Kidney (tissue), 14 donors: ENCODE data around the gene SDHC. TPM values are rescaled to one million over a fixed set of nuclear protein-coding genes. Genes with fewer than 3 reads are reported as not detected.

Experiments used
- DNase-seq, 5 donors: peaks; one replicate each; pipeline ENCODE4 v3.0.0-alpha.2; 2013 to 2020
- FAIRE-seq: peaks from 2 replicates; lab custom pipeline; 2012; peaks lifted over from hg19 to GRCh38; lab: Jason Lieb, UNC
- H3K27ac ChIP-seq, 2 donors: one replicate each; pipeline ENCODE4 v1.7.0; 2013; ENCODE audit warnings: low read depth in 2 of 2, low read length in 2 of 2, inconsistent platforms in 1 of 2
- H3K27me3 ChIP-seq: one replicate; pipeline ENCODE4 v1.7.1; 2013; ENCODE audit warnings: low read length, inconsistent platforms; ENCODE audit not compliant: control insufficient read depth, insufficient read depth
- H3K36me3 ChIP-seq, 3 donors: one replicate each; pipeline versions ENCODE4 v1.7.0 to v1.7.1; 2013; ENCODE audit warnings: low read length in 3 of 3, control low read depth in 1 of 3, inconsistent platforms in 1 of 3; ENCODE audit not compliant: insufficient read depth in 3 of 3, control insufficient read depth in 2 of 3
- H3K4me1 ChIP-seq, 3 donors: one replicate each; pipeline versions ENCODE4 v1.7.0 to v1.7.1; 2013; ENCODE audit warnings: low read length in 3 of 3, inconsistent platforms in 1 of 3, low read depth in 1 of 3; ENCODE audit not compliant: control insufficient read depth in 2 of 3, insufficient read depth in 2 of 3
- H3K4me3 ChIP-seq, 3 donors: one replicate each; pipeline versions ENCODE4 v1.7.0 to v1.8.1; 2013; ENCODE audit warnings: low read length in 3 of 3, control low read depth in 1 of 3, inconsistent platforms in 1 of 3
- H3K9ac ChIP-seq, 3 donors: one replicate each; pipeline versions ENCODE4 v1.7.0 to v1.7.1; 2013; ENCODE audit warnings: low read length in 3 of 3, control low read depth in 1 of 3, inconsistent platforms in 1 of 3
- H3K9me3 ChIP-seq, 3 donors: one replicate each; pipeline versions ENCODE4 v1.7.0 to v1.7.1; 2013; ENCODE audit warnings: low read length in 3 of 3, control low read depth in 1 of 3, inconsistent platforms in 1 of 3; ENCODE audit not compliant: control insufficient read depth in 2 of 3, insufficient read depth in 1 of 3
- intact Hi-C: fragments of 100-400 bp; cut with DNase I; formaldehyde crosslinking; loops from one replicate; pipeline ENCODE4 v1.11.1; 2022
- polyA plus RNA-seq: library from polyadenylated mRNA; stranded (reverse); fragments of 350-450 nt; fragmentation: Illumina TruSeq; extraction: RNeasy Lipid Tissue Mini Kit (QIAGEN cat#74804); gene quantifications from one replicate; pipeline ENCODE4 v1.2.3, GENCODE V29; 2014; ENCODE audit warnings: low read depth, low replicate concordance; ENCODE audit not compliant: insufficient read depth
- total RNA-seq: library from RNA; stranded (reverse); fragmentation: NEBNext Ultra II Directional; extraction: Animal tissue kit (Norgen Biotek cat#: 25700); gene quantifications from one replicate; pipeline ENCODE4 v1.2.1, GENCODE V29; 2021
- TF ChIP-seq, protein P1 (sequence below): IDR thresholded peaks from 3 replicates; pipeline ENCODE4 v1.5.1; 2012; ENCODE audit warnings: mild to moderate bottlenecking, moderate library complexity, borderline replicate concordance; ENCODE audit not compliant: insufficient read depth; ENCODE audit errors: extremely low read depth
- donor health status: control.
- donor health status: control.
- donor health status: control.
- donor health status: control.
- donor health status: control.
- donor health status: DM: yes; HTN: yes; CAD: no.
- donor health status: Normal renal cell carcinoma (clear cell type).

The SDHC gene
- total and polyA plus RNA-seq, 2 donors from 2014 or later: 209 to 390 TPM

DNA sequence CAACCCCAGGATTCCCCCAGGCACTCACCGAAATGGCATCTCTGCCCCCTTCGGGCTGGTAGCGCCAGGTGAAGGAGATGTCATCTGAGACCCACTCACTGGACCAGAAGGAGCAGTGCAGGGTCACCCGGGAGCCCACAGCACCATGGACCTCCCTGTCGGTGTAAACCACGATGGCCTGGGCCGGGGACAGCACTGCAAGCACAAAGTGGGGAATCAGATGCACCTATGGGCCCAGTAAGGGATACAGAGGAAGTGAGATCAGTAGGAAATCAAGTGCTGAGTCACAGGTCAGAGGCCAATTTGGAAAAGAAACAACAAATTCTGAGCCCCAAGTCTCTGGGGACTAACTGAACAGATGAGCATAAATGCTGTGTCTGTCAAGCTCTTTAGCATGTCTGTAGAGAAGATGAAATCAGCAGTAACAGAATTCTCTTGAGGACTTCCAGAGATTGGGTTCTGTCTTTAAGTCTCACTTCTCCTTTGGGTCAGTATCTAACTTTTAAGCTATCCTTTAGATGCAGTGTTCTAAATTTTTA lies 6.9 kb upstream of the SDHC start:
- H3K36me3 ChIP-seq: no peaks in the 10 kb centered on the region
- TF ChIP-seq, protein P1, sequence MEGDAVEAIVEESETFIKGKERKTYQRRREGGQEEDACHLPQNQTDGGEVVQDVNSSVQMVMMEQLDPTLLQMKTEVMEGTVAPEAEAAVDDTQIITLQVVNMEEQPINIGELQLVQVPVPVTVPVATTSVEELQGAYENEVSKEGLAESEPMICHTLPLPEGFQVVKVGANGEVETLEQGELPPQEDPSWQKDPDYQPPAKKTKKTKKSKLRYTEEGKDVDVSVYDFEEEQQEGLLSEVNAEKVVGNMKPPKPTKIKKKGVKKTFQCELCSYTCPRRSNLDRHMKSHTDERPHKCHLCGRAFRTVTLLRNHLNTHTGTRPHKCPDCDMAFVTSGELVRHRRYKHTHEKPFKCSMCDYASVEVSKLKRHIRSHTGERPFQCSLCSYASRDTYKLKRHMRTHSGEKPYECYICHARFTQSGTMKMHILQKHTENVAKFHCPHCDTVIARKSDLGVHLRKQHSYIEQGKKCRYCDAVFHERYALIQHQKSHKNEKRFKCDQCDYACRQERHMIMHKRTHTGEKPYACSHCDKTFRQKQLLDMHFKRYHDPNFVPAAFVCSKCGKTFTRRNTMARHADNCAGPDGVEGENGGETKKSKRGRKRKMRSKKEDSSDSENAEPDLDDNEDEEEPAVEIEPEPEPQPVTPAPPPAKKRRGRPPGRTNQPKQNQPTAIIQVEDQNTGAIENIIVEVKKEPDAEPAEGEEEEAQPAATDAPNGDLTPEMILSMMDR: no peak
- peaks cover 0 to 5% (median 0%) of the 10 kb centered on the region in 3 donors for H3K4me1 ChIP-seq
- H3K4me3 ChIP-seq: no peak overlapping the region
- peak in 1 of 5 donors; percentile 51 for DNase-seq
- no peak overlapping the region for H3K27ac ChIP-seq
- intact Hi-C loops: no loop called here
- no peaks in the 10 kb centered on the region for H3K9me3 ChIP-seq
- no peaks in the 10 kb centered on the region for H3K27me3 ChIP-seq
- no peak for FAIRE-seq
- no peak overlapping the region for H3K9ac ChIP-seq

DNA sequence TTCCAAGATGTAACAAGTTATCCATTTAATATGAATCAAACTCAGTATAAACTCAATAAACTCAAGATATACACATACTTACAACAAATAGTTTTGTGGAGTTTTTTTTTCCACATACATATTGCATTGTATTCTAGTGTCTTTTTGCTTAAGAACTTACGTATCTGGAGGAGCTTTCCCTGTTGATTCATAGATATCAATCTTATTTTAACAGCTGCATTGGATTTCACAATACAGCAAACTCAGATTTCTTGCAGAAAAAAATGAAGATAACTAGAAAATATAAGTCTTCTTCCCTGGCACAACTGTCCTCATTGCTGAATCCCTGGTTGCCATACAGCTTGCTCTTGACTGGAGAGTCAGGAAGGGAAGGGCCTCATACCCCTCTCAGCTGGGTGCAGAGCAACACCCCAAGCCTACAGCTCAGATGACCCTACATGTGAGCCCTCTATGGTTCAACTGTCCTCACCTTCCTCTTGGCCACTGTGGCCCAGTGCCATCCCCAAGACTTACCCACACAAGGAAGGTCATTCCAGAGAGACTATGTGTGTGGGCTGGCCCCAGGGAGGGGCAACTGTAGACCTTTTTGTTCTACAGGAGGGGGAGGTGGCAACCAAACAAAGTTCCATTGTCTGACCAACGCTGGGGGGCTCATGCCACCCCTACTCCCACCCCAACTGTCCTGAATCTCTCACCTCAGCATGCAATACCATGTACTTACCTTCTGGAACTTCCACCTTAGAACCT lies 6.1 kb upstream of the SDHC start:
- FAIRE-seq: no peak
- H3K9me3 ChIP-seq: no peaks in the 10 kb centered on the region
- no peak overlapping the region for H3K27ac ChIP-seq
- no peaks in the 10 kb centered on the region for H3K36me3 ChIP-seq
- no peak overlapping the region for H3K4me3 ChIP-seq
- no peak for DNase-seq
- TF ChIP-seq, protein P1: no peak
- H3K27me3 ChIP-seq: no peaks in the 10 kb centered on the region
- H3K4me1 ChIP-seq: peaks cover 0 to 5% (median 0%) of the 10 kb centered on the region in 3 donors
- H3K9ac ChIP-seq: no peak overlapping the region
- intact Hi-C loops: no loop called here

DNA sequence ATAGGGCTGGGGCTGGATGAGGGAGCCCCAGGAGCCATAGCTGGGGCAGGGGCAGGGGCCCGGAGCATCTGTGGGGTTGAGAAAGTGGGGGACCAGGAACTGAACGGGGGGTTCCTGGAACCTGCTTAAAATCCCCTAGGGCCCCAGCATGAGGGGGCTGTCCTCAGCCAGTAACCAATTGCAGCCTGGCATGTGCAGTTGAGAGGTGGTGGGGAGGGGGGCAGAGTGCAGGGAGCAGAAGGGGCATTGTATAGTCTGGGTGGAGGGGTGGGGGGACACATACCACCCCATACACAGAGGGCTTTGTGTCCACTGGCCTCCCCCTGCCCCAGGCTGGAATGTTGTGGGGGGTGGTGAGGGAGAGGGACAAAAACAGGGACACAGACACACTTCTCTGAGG lies 4.3 kb upstream of the SDHC start, which contains the start of gene MPZ:
Gene MPZ, minus strand, starts transcription at position 101 of the 400 bp plus-strand sequence. Its CDS starts 63 bp downstream, at position 38.
- no peak within 1 kb of the TSS for H3K4me3 ChIP-seq
- DNase-seq (no peak), FAIRE-seq (no peak)
- no peaks in the 10 kb centered on the region for H3K36me3 ChIP-seq
- H3K9me3 ChIP-seq: no peaks in the 10 kb centered on the region
- intact Hi-C loops: no loop called here
- H3K27me3 ChIP-seq: no peaks in the 10 kb centered on the region
- H3K4me1 ChIP-seq: peaks cover 0 to 8% (median under 1%) of the 10 kb centered on the region in 3 donors
- no peak within 1 kb of the TSS for H3K9ac ChIP-seq
- TF ChIP-seq, protein P1: no peak
- H3K27ac ChIP-seq: no peak within 1 kb of the TSS
